GM12891 (cell line): ENCODE results near the gene ARHGEF7.

Experiments used
- PAX5 ChIP-seq: IDR thresholded peaks from 2 replicates; pipeline ENCODE4 v1.6.1; 2011; ENCODE audit warnings: low read length, moderate library complexity, mild to moderate bottlenecking; ENCODE audit not compliant: insufficient read depth, severe bottlenecking
- POLR2A ChIP-seq: IDR thresholded peaks from 2 replicates; pipeline ENCODE4 v1.6.1; 2011; ENCODE audit warnings: low read depth, low read length, control low read depth
- POLR2AphosphoS5 ChIP-seq: IDR thresholded peaks from 2 replicates; pipeline ENCODE4 v1.6.1; 2011; ENCODE audit warnings: low read depth, low read length, control low read depth
- SPI1 ChIP-seq: IDR thresholded peaks from 2 replicates; pipeline ENCODE4 v1.6.1; 2011; ENCODE audit warnings: low read depth, low read length, control low read depth
- TAF1 ChIP-seq: IDR thresholded peaks from 2 replicates; pipeline ENCODE4 v1.6.1; 2011; ENCODE audit warnings: low read depth, low read length, control low read depth

GRCh38 chr13:111177081-111177711 lies 62.1 kb downstream of the ARHGEF7 start:
- TF ChIP-seq POLR2A, result no peak
- TF ChIP-seq TAF1, result no peak
- TF ChIP-seq POLR2AphosphoS5, result no peak
- peak; percentile 65 for TF ChIP-seq SPI1
- no peak for TF ChIP-seq PAX5
